IMR-90 (cell line): ENCODE results near the gene ARHGAP18. TPM values are rescaled to one million over a fixed set of nuclear protein-coding genes. Genes with fewer than 3 reads are reported as not detected.

Experiments
- CEBPB ChIP-seq: IDR thresholded peaks from 2 replicates; pipeline ENCODE4 v1.6.1; 2012; ENCODE audit warnings: low read depth, low read length, improper control_type of control experiment
- CHD1 ChIP-seq: IDR thresholded peaks from 2 replicates; pipeline ENCODE4 v1.6.1; 2012; ENCODE audit warnings: low read depth, low read length, improper control_type of control experiment
- FOS ChIP-seq: fragments of 150-350 bp; IDR thresholded peaks from 2 replicates; pipeline ENCODE4 v1.6.1; 2016; ENCODE audit warnings: low read depth, low read length
- NFE2L2 ChIP-seq: fragments of 150-350 bp; IDR thresholded peaks from 2 replicates; pipeline ENCODE4 v1.6.1; 2016; ENCODE audit warnings: low read depth, mild to moderate bottlenecking, low read length
- POLR2A ChIP-seq: IDR thresholded peaks from 2 replicates; pipeline ENCODE4 v1.6.1; 2012; ENCODE audit warnings: mild to moderate bottlenecking, low read depth, low read length
- USF2 ChIP-seq: fragments of 150-350 bp; IDR thresholded peaks from 2 replicates; pipeline ENCODE4 v1.6.1; 2017; ENCODE audit warnings: mild to moderate bottlenecking, antibody characterized with exemption, low read length, low read depth
- polyA plus RNA-seq, 3 experiments: library from polyadenylated mRNA; depleted of rRNA; stranded (reverse); fragments of >200 nt; gene quantifications; 2 replicates each; pipeline ENCODE4 v1.2.3, GENCODE V29; 2012; ENCODE audit warnings: low replicate concordance in 1 of 3
- total RNA-seq: library from RNA; depleted of rRNA; stranded (reverse); fragments of >200 nt; gene quantifications from 2 replicates; pipeline ENCODE4 v1.2.3, GENCODE V29; 2012
- TF ChIP-seq, protein P1 (sequence below): fragments of 150-350 bp; IDR thresholded peaks from 2 replicates; pipeline ENCODE4 v1.6.1; 2016; ENCODE audit warnings: low read depth, mild to moderate bottlenecking, low read length, moderate library complexity, borderline replicate concordance

ARHGAP18 gene
- total and polyA plus RNA-seq, 2 of the 4 experiments (the other 2 are of a cell fraction), result 6.2 to 17.0 TPM

DNA sequence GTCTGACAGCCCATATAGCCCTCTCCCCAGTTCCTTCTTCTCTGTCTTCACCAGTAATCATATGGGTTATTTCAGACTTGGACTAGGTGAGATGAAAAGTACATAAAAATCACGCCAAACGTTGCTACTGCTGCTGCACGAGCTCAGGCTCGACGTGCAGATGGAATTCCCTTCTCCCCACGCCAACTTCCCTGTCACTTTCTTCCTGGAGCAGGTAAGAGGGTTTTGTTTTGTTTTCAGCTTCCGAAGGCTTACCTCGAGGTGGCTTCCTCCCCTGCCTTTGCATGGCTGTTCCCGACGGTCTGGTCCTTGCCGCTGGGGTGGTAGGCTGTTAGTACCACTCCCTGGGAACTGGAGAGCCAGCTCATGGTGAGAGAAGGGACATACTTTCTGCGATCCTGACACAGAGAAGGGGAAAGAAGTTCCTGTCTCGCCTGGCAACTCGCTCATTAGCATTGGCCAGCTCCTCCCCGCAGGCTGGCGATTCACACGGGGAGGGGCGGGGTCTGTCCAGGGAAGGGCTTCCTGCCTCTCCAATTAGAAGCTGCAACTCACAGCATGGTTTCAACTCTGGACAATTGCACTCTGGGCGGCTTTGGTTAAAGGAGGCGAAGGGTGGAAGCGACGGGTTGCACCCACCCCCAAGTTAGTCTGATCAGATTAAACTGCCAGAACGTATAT lies at the start of gene ARHGAP18 (continued):
- TF ChIP-seq, protein P1, sequence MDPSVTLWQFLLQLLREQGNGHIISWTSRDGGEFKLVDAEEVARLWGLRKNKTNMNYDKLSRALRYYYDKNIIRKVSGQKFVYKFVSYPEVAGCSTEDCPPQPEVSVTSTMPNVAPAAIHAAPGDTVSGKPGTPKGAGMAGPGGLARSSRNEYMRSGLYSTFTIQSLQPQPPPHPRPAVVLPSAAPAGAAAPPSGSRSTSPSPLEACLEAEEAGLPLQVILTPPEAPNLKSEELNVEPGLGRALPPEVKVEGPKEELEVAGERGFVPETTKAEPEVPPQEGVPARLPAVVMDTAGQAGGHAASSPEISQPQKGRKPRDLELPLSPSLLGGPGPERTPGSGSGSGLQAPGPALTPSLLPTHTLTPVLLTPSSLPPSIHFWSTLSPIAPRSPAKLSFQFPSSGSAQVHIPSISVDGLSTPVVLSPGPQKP, result no peak
- no peak for TF ChIP-seq NFE2L2
- no peak for TF ChIP-seq CEBPB
- peak; percentile 68 for TF ChIP-seq POLR2A
- TF ChIP-seq CHD1, result no peak
- no peak for TF ChIP-seq FOS
- no peak for TF ChIP-seq USF2
